Progenitor cell of endocrine pancreas (in vitro differentiated cells): ENCODE measurements around the gene GRAMD1C. TPM values are rescaled to one million over a fixed set of nuclear protein-coding genes. Genes with fewer than 3 reads are reported as not detected.

ENCODE experiments used
- DNase-seq: peaks from one replicate; pipeline ENCODE4 v3.0.0; 2021; ENCODE audit warnings: low spot score; ENCODE audit not compliant: unreplicated experiment
- H3K27ac Mint-ChIP-seq: 2 replicates; pipeline ENCODE4 v1.8.0; 2021; ENCODE audit warnings: mild to moderate bottlenecking, moderate library complexity, mixed read lengths
- H3K27me3 Mint-ChIP-seq: 2 replicates; pipeline ENCODE4 v1.8.0; 2021; ENCODE audit warnings: mixed read lengths
- H3K36me3 Mint-ChIP-seq: 2 replicates; pipeline ENCODE4 v1.8.0; 2022; ENCODE audit warnings: mixed read lengths; ENCODE audit not compliant: insufficient read depth
- H3K4me1 Mint-ChIP-seq: 2 replicates; pipeline ENCODE4 v1.8.0; 2021; ENCODE audit warnings: low read depth, mixed read lengths
- H3K4me3 Mint-ChIP-seq: 2 replicates; pipeline ENCODE4 v1.8.0; 2021; ENCODE audit warnings: low read depth, mild to moderate bottlenecking, moderate library complexity, mixed read lengths
- H3K9me3 Mint-ChIP-seq: 2 replicates; pipeline ENCODE4 v1.8.0; 2021; ENCODE audit warnings: low read depth, mixed read lengths
- long read RNA-seq: library from polyadenylated mRNA; unstranded; transcript quantifications from one replicate; pipeline ENCODE4 v2.0.0, GENCODE V29; 2020
- total RNA-seq: library from RNA; stranded (reverse); gene quantifications from 2 replicates; pipeline ENCODE4 v1.2.1, GENCODE V29; 2021
- TF ChIP-seq, protein P1 (sequence below): fragments of 200-600 bp; sonication (generic); IDR thresholded peaks from one replicate; pipeline ENCODE4 v1.5.0; 2021; ENCODE audit warnings: antibody characterized with exemption, mild to moderate bottlenecking; ENCODE audit not compliant: unreplicated experiment

The GRAMD1C gene
- total RNA-seq, result 1.7 and 2.4 TPM in 2 replicates
- long read RNA-seq, full-length matches to known transcripts, result 3 of 7 reads
- long read RNA-seq, partial matches to known transcripts, result 0 of 7 reads
- long read RNA-seq, other reads (novel, unspliced or antisense), result 4 of 7 reads

DNA sequence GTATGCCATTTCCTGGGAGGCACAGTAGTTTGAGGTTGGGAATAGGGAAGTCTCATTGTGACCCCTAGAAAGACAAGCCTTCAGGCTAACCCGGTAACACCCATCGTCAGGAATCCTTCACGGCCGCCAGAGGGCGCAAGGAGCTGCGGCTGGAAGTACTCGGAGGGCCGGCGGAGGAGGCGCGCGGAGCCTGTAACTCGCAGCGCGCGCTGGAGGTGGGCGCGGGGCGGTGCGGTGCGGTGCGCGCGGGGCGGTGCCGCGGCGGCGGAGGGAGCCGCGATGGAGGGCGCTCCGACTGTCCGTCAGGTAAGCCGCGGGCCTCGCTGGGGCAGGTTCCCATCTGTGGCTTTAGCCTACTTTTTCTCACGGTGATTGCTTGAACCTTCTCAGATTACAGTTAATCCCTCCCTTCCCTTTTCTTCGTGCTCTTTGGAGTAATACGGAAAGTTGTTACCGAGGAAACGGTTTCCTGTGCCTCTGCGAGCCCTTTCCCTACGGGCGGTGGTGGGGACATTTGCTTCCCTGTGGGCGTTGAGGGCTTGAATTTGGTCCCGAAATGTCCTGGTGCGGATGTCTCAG, at the start of gene GRAMD1C:
TSS of gene GRAMD1C (plus strand) at position 158 of the 579 bp plus-strand sequence. CDS start at position 280, 122 bp downstream.
- Mint-ChIP-seq H3K36me3 (no peaks in the 10 kb centered on the region), H3K4me3 (peak within 1 kb of the TSS; percentile 82), H3K4me1 (peaks cover 14% of the 10 kb centered on the region), H3K9me3 (no peaks in the 10 kb centered on the region), H3K27me3 (peaks cover 9% of the 10 kb centered on the region), H3K27ac (peak within 1 kb of the TSS; percentile 81)
- peak; percentile 77 for DNase-seq
- TF ChIP-seq, protein P1, sequence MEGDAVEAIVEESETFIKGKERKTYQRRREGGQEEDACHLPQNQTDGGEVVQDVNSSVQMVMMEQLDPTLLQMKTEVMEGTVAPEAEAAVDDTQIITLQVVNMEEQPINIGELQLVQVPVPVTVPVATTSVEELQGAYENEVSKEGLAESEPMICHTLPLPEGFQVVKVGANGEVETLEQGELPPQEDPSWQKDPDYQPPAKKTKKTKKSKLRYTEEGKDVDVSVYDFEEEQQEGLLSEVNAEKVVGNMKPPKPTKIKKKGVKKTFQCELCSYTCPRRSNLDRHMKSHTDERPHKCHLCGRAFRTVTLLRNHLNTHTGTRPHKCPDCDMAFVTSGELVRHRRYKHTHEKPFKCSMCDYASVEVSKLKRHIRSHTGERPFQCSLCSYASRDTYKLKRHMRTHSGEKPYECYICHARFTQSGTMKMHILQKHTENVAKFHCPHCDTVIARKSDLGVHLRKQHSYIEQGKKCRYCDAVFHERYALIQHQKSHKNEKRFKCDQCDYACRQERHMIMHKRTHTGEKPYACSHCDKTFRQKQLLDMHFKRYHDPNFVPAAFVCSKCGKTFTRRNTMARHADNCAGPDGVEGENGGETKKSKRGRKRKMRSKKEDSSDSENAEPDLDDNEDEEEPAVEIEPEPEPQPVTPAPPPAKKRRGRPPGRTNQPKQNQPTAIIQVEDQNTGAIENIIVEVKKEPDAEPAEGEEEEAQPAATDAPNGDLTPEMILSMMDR, result peak; percentile 92

DNA sequence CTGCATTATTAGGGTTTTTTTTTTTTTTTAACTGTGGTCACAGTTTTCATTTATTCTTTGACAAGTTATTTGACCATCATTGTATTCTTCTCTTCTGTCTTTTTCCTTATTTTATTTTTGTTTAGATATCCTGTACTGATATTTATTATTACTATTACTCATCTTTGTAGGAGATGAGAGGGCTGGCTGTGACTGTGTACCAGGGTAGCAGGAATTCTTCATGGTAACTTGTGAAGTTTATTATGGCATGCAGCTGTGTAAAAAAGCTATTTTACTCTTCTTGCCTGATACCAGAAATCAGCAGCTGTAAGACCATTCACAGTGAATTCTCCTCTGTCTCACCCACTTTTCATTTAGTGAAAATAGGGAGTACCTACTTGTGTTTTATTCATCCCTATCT, 47.2 kb upstream of the GRAMD1C start:
- Mint-ChIP-seq H3K4me1 (no peaks in the 10 kb centered on the region), H3K27ac (no peak overlapping the region), H3K9me3 (no peaks in the 10 kb centered on the region)

DNA sequence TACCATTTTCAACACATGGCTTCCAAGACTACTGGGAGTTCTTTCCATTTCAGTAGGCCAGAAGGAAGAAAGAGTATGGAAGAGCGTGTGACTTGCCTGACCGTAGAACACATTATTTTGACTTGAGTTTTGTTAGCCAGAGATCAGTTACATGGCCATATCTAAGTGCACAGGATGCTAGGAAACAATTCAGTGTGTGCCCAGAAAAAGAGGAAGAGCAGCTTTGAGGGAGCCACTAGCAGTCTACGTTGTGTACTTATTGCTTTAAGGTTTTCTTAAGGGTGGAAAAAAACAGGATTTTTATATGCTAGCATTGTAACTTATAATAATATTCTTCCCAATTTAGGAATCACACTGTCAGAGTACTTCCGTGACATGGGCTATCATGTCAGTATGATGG, 44.1 kb upstream of the GRAMD1C start:
- no peak for DNase-seq
- H3K27me3 Mint-ChIP-seq, result no peaks in the 10 kb centered on the region
- peaks cover 8% of the 10 kb centered on the region for H3K36me3 Mint-ChIP-seq
- H3K4me1 Mint-ChIP-seq, result no peaks in the 10 kb centered on the region
- no peak overlapping the region for H3K27ac Mint-ChIP-seq
- TF ChIP-seq, protein P1, result no peak
- H3K4me3 Mint-ChIP-seq, result no peak overlapping the region
- no peaks in the 10 kb centered on the region for H3K9me3 Mint-ChIP-seq

More for the DNA sequence above, 47.2 kb upstream of the GRAMD1C start:
- TF ChIP-seq, protein P1, result no peak
- Mint-ChIP-seq H3K4me3 (no peak overlapping the region), H3K36me3 (peaks cover 13% of the 10 kb centered on the region), H3K27me3 (no peaks in the 10 kb centered on the region)
- DNase-seq, result no peak

DNA sequence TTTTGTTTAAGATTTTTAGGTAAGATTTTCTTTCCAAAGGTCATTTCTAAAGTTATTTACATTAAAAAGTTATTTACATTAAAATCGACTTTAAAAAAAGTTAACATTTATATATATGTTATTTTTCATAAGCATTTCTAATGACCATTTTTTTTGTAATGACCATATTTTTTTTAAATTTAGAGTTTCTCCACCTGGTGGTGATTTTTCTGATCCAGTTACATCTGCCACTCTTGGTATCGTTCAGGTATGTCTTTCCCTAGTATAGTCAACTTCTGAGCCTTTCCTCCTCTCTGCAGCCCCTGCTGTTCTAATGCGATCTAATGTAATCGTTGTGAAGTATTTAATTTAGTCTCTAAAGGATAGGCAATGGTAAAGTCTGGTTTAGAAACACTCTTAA, 42.9 kb upstream of the GRAMD1C start:
- DNase-seq, result no peak
- H3K27me3 Mint-ChIP-seq, result no peaks in the 10 kb centered on the region
- no peak overlapping the region for H3K27ac Mint-ChIP-seq
- no peaks in the 10 kb centered on the region for H3K4me1 Mint-ChIP-seq
- peaks cover 11% of the 10 kb centered on the region for H3K36me3 Mint-ChIP-seq
- TF ChIP-seq, protein P1, result no peak
- no peaks in the 10 kb centered on the region for H3K9me3 Mint-ChIP-seq
- H3K4me3 Mint-ChIP-seq, result no peak overlapping the region

DNA sequence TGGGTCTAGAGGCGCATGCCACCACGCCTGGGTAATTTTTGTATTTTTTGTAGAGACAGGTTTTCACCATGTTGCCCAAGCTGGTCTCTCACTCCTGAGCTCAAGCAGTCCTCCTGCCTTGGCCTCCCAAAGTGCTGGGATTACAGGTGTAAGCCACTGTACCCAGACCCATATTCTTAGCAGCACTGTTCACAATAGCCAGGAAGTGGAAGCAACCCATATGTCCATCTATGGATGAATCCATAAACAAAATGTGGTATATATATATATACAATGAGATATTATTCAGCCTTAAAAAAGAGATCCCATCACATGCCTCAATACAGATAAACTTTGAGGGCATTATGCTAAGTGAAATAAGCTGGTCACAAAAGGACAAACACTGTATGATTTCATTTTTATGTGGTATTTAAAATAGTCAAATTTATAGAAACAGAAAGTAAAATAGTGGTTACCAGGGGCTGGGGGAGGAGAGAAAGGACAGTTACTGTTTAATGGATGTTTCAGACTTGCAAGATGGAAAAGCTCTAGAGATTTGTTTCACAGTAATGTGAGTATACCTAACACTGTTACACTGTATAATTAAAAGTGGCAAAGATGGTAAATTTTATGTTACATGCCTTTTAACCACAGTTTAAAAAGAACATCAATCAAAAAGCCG, 35.7 kb upstream of the GRAMD1C start:
- Mint-ChIP-seq H3K9me3 (no peaks in the 10 kb centered on the region), H3K4me1 (peaks cover 6% of the 10 kb centered on the region), H3K36me3 (peaks cover 22% of the 10 kb centered on the region), H3K27me3 (no peaks in the 10 kb centered on the region), H3K27ac (no peak overlapping the region), H3K4me3 (no peak overlapping the region)
- TF ChIP-seq, protein P1, result no peak
- no peak for DNase-seq
